ENCODE measurements around the gene SIRT3. TPM values are rescaled to one million over a fixed set of nuclear protein-coding genes. Genes with fewer than 3 reads are reported as not detected.

The SIRT3 gene
- total RNA-seq, 1 experiment from 2014 or later = 13.8 TPM

DNA sequence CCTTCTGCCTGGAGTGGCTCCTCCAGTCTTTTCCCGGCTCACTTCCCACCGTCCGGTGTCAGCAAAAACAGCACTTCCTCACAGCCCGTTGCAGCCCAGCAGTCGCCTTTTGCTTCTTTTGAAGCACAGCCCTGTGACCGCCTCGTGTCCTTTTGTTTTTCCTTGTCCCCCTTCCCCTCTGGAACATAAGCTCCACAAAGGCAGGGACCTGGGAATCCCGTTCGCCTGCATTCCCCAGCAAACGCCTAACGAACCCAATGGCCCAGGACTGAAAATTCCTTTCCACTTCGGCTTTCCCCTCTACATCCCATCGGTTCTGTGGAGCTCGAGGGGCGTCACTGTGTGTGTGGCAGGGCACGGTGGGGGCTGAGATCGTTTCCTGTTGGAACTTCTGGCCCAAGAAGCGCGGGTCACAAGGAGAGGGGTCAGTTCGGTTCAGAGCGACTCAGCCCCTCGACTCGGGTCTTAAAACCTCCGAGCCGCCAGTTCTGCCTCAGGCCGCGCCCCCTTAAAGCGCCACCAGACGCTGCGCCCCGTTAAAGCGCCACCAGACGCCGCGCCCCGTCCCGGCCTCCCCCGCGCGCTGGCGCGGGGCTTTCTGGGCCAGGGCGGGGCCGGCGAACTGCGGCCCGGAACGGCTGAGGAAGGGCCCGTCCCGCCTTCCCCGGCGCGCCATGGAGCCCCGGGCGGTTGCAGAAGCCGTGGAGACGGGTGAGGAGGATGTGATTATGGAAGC, 27.8 kb downstream of the SIRT3 start:
- H3K36me3 ChIP-seq (ENCODE audit: low read depth, low read length) = peaks cover 44% of the 10 kb centered on the region
- H3K27me3 ChIP-seq (ENCODE audit: low read length) = no peaks in the 10 kb centered on the region
- BruUV-seq (replicated peaks) = TSS peak; percentile 25
- intact Hi-C loops (cut with micrococcal nuclease) = no loop called here
- peak overlapping the region; percentile 98 for H3K9ac ChIP-seq (ENCODE audit: low read length)
- peak overlapping the region; percentile 98 for H3K27ac ChIP-seq (ENCODE audit: low read length)
- POLR2A ChIA-PET (ENCODE audit: unreplicated experiment) = interaction anchor here (0.6 kb wide), 1 partner anchor 942 kb away, joined by 4 read pairs; no protein-coding TSS in a partner anchor
- TF ChIP-seq EZH2 (IDR thresholded peaks at IDR 0.05; ENCODE audit: low read length, unreplicated experiment) = no peak
- TF ChIP-seq EZH2phosphoT487 (IDR thresholded peaks at IDR 0.05; ENCODE audit: borderline replicate concordance, low read length) = no peak
- TF ChIP-seq CTCF (conservative IDR thresholded peaks at IDR 0.05; ENCODE audit: low read depth, low read length) = no peak
- CTCF ChIA-PET = no interaction called here
- H3K79me2 ChIP-seq (ENCODE audit: low read length) = peaks cover 61% of the 10 kb centered on the region
- no peaks in the 10 kb centered on the region for H3F3A ChIP-seq (ENCODE audit: low read length, unreplicated experiment)
- H4K20me1 ChIP-seq (ENCODE audit: low read length) = no peaks in the 10 kb centered on the region
- H3K9me3 ChIP-seq (ENCODE audit: low read length) = no peaks in the 10 kb centered on the region
- H2AFZ ChIP-seq (ENCODE audit: low read length) = peak overlapping the region; percentile 74
- peak; percentile 76 for DNase-seq
- ATAC-seq = peak; percentile 70
- peak overlapping the region; percentile 97 for H3K4me2 ChIP-seq (ENCODE audit: low read length)
- H3K4me3 ChIP-seq (ENCODE audit: low read length) = peak overlapping the region; percentile 91
- H3K4me1 ChIP-seq (ENCODE audit: insufficient read depth, low read length) = peaks cover 23% of the 10 kb centered on the region
- H3K9me2 ChIP-seq (replicated peaks; ENCODE audit: low read length) = no peaks in the 10 kb centered on the region

DNA sequence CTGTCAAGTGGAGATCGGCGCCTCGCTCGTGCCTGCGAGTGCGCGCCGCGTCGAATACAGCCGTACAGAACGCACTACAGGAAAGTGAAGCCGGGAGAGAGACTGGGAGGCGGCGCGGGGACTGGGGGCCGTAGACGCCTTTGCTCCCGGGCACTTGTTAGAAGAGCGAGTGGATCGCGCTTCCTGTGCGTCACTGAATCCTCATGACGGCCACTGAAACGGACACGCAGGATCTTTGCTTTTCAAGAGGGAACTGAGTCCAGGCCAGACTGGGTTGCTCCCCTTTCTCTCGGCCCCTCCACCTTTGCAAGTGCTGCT, 28.3 kb downstream of the SIRT3 start:
- peak overlapping the region; percentile 74 for H2AFZ ChIP-seq (ENCODE audit: low read length)
- peak overlapping the region; percentile 97 for H3K4me2 ChIP-seq (ENCODE audit: low read length)
- H3K9ac ChIP-seq (ENCODE audit: low read length) = peak overlapping the region; percentile 98
- no peaks in the 10 kb centered on the region for H3K9me3 ChIP-seq (ENCODE audit: low read length)
- ATAC-seq = peak; percentile 13
- H3K9me2 ChIP-seq (replicated peaks; ENCODE audit: low read length) = no peaks in the 10 kb centered on the region
- no peak for TF ChIP-seq EZH2phosphoT487 (IDR thresholded peaks at IDR 0.05; ENCODE audit: borderline replicate concordance, low read length)
- TF ChIP-seq CTCF (conservative IDR thresholded peaks at IDR 0.05; ENCODE audit: low read depth, low read length) = no peak
- no peak for TF ChIP-seq EZH2 (IDR thresholded peaks at IDR 0.05; ENCODE audit: low read length, unreplicated experiment)
- H3K79me2 ChIP-seq (ENCODE audit: low read length) = peaks cover 61% of the 10 kb centered on the region
- H3K27ac ChIP-seq (ENCODE audit: low read length) = peak overlapping the region; percentile 98
- TSS peak; percentile 85 for BruUV-seq (replicated peaks)
- no peaks in the 10 kb centered on the region for H3F3A ChIP-seq (ENCODE audit: low read length, unreplicated experiment)
- CTCF ChIA-PET = no interaction called here
- DNase-seq = peak; percentile 16
- H3K27me3 ChIP-seq (ENCODE audit: low read length) = no peaks in the 10 kb centered on the region
- peak overlapping the region; percentile 91 for H3K4me3 ChIP-seq (ENCODE audit: low read length)
- intact Hi-C loops (cut with micrococcal nuclease) = loop anchor here (1.0 kb wide), 1 partner anchor 28 kb away; the partner anchor contains the start of genes PSMD13 and SIRT3
- no peaks in the 10 kb centered on the region for H4K20me1 ChIP-seq (ENCODE audit: low read length)
- H3K36me3 ChIP-seq (ENCODE audit: low read depth, low read length) = peaks cover 38% of the 10 kb centered on the region
- peaks cover 23% of the 10 kb centered on the region for H3K4me1 ChIP-seq (ENCODE audit: insufficient read depth, low read length)
- POLR2A ChIA-PET (ENCODE audit: unreplicated experiment) = interaction anchor here (0.6 to 1.0 kb wide), 4 partner anchors 19 to 299 kb away, joined by 3 to 8 read pairs (median 4); no protein-coding TSS in a partner anchor

Measured in PC-3 (cell line).